NCI-H748 (cell line): ENCODE results near the gene FLT3.
A peak's percentile ranks its signal among the peaks of the same experiment; 100 is the strongest.

Source experiments
- DNase-seq: peaks from one replicate; lab custom pipeline; 2025; ENCODE audit not compliant: unreplicated experiment; lab: John Stamatoyannopoulos, UW

FLT3 gene

DNA sequence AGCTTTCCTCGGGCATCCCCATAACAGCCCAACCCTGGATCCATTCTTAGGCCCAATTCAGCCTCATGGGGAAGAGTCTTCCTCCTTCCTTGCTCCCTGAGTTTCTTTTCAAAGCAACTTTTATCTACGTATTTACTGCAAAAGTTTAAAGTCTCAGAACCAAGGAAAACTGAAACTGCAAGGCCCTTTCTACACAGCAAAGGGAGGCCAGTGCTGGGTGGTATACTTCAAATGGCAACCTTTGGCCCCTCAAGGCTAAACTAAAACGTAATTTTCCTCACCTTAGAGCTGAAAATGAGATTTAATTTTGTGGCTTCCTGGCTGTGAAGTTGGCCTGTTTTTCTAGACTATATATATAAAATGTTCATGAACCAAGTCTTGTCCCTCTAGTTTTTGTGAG is 136.9 kb downstream of the FLT3 start:
- DNase-seq = no peak

DNA sequence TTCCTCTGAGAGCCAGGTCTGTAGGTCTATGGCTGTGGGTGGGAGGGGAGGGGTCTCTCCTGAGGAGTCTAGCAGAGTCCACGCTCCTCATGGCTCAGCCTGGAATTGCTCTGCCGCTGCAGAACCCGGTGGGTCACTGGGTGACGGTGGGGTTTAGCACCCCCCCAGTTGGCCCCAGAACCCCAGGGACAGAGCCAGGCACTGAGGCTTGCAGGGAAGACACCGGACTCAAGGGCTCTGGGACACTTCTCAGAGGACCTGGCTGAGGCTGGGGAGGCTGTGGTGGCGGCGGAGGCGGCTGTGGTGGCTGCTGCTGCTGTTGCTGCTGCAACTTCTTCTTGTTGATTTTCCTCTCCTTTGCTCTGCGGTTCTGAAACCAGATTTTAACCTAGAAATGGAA is 137.4 kb downstream of the FLT3 start:
- DNase-seq = no peak

- no peak for DNase-seq
Observed at GRCh38 chr13:27962128-27962841, 138.1 kb downstream of the FLT3 start.

- peak; percentile 52 for DNase-seq
Observed at GRCh38 chr13:27961227-27962085, 138.9 kb downstream of the FLT3 start.

- DNase-seq = peak; percentile 93
Observed at GRCh38 chr13:27960362-27961226, 139.8 kb downstream of the FLT3 start.

DNA sequence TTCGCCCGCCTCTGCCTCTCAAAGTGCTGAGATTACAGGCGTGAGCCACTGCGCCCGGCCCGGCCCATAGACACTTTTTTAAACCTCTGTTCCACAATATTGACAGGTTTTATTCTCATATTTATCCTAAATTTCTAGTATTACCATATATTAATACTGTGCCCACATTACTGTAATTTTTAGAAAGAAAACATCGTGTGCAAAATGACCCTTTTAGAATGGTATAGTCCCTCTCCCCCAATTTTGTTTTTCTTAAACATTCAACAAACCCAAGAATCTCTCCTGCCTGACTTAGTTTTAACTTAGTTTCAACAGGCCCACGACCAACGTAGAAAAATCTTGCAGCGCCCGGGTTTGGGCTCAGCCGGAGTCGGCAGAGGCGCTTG is 140.4 kb downstream of the FLT3 start:
- no peak for DNase-seq

- no peak for DNase-seq
Observed at GRCh38 chr13:27956576-27957300, 143.6 kb downstream of the FLT3 start.

DNA sequence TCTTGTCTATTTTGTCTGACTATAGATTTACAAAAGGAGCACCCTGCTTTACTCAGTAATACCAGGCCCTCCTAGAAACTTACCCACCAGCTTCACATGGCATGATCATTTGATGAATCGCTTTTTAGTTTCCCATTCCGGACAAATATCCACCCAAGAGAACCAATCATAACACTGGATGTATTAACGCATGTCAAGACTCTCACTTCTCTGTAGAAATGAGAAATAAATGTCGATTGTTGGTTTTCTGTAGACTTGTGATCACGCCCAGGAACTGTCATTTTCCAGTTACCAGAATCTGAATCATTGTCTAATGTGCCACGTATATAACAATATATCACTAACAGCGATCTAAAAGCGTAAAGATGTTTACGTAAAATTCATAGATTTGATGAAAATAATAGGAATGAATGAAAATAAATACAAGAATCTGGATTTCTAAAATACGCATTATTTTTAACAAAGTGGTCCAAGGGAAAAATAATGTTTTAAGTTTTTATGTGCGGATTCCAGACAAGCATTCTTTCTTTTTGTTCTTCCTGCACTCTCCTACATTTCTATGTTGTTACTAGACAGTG is 145.3 kb downstream of the FLT3 start:
- no peak for DNase-seq

GRCh38 chr13:27954406-27954851 is 145.9 kb downstream of the FLT3 start:
- no peak for DNase-seq

DNA sequence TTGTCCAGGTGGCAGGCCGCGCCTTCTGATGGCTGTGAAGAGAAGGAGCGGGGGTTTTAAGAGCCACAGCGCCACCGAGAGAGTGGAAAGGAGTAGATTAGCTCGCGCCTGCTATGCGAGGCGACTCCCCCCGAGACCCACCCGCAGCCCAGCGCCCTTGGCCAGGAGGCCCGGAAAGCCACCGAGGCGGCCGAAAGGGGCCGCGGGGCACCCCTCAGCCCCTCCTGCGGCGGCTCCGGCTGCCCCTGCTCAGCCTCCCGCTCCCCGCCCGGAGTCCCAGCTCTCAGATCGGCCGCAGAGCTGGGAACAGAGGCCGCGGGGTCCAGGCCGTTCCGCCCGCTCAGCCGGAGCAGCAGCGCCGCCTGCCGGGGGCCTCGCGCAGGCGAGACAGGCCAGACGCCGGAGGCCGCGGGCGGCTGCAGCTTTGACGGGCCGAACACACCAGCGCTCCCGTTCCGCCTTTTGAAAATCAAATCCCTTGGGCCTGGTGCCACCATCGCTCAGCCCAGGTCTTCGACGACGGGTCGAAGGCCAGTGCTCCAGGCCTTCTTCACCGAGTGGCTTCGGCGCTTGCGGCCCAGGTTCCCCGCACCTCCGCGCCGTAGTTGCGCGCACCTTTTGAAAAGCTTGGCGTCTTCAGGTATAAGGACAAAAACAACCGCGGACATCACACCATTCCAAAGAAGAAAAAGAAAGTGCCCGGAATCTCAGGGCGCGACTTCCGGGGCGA is 146.5 kb downstream of the FLT3 start:
- DNase-seq = peak; percentile 93
